ENCODE data around the gene ZNF454.

ZNF454 gene

GRCh38 chr5:178988436-178989220 lies 47.6 kb downstream of the ZNF454 start:
- Histone ChIP-seq H3K9me2 (replicated peaks; ENCODE audit: low read depth, low read length) (no peaks in the 10 kb centered on the region), H3K9me3 (ENCODE audit: insufficient read depth, low read depth, low read length) (no peaks in the 10 kb centered on the region)

GRCh38 chr5:178989311-178989710 lies 48.3 kb downstream of the ZNF454 start:
- TF ChIP-seq CTCF (conservative IDR thresholded peaks at IDR 0.05; ENCODE audit: low read length) = no peak
- no peak for TF ChIP-seq EZH2phosphoT487 (IDR thresholded peaks at IDR 0.05; ENCODE audit: borderline replicate concordance)
- H3K9ac ChIP-seq (ENCODE audit: low read depth, low read length, poor library complexity, severe bottlenecking) = no peak overlapping the region
- no peaks in the 10 kb centered on the region for H3F3A ChIP-seq (ENCODE audit: low read depth)
- H2AFZ ChIP-seq (ENCODE audit: low read length) = no peak overlapping the region
- no peaks in the 10 kb centered on the region for H3K79me2 ChIP-seq (ENCODE audit: insufficient read depth, low read length)
- H4K20me1 ChIP-seq (ENCODE audit: insufficient read depth, low read length, poor library complexity, severe bottlenecking) = no peaks in the 10 kb centered on the region
- H3K9me2 ChIP-seq (replicated peaks; ENCODE audit: low read depth, low read length) = no peaks in the 10 kb centered on the region
- no peak overlapping the region for H3K4me3 ChIP-seq (ENCODE audit: low read length, poor library complexity, severe bottlenecking)
- no peak overlapping the region for H3K4me2 ChIP-seq (ENCODE audit: low read depth, low read length, poor library complexity, severe bottlenecking)
- no peaks in the 10 kb centered on the region for H3K36me3 ChIP-seq (ENCODE audit: insufficient read depth, low read length)
- H3K27me3 ChIP-seq (ENCODE audit: insufficient read depth, low read length, poor library complexity, severe bottlenecking) = no peaks in the 10 kb centered on the region
- H3K4me1 ChIP-seq (ENCODE audit: insufficient read depth, low read length, poor library complexity, severe bottlenecking) = no peaks in the 10 kb centered on the region
- H3K9me3 ChIP-seq (ENCODE audit: insufficient read depth, low read depth, low read length) = no peaks in the 10 kb centered on the region

More at GRCh38 chr5:178988436-178989220, 47.6 kb downstream of the ZNF454 start:
- no peak for TF ChIP-seq EZH2phosphoT487 (IDR thresholded peaks at IDR 0.05; ENCODE audit: borderline replicate concordance)
- no peak for TF ChIP-seq CTCF (conservative IDR thresholded peaks at IDR 0.05; ENCODE audit: low read length)
- H3F3A ChIP-seq (ENCODE audit: low read depth) = no peaks in the 10 kb centered on the region
- no peaks in the 10 kb centered on the region for H3K4me1 ChIP-seq (ENCODE audit: insufficient read depth, low read length, poor library complexity, severe bottlenecking)
- H3K27me3 ChIP-seq (ENCODE audit: insufficient read depth, low read length, poor library complexity, severe bottlenecking) = no peaks in the 10 kb centered on the region
- no peaks in the 10 kb centered on the region for H3K79me2 ChIP-seq (ENCODE audit: insufficient read depth, low read length)
- H4K20me1 ChIP-seq (ENCODE audit: insufficient read depth, low read length, poor library complexity, severe bottlenecking) = no peaks in the 10 kb centered on the region
- no peaks in the 10 kb centered on the region for H3K36me3 ChIP-seq (ENCODE audit: insufficient read depth, low read length)
- no peak overlapping the region for H2AFZ ChIP-seq (ENCODE audit: low read length)
- H3K4me2 ChIP-seq (ENCODE audit: low read depth, low read length, poor library complexity, severe bottlenecking) = no peak overlapping the region
- no peak overlapping the region for H3K9ac ChIP-seq (ENCODE audit: low read depth, low read length, poor library complexity, severe bottlenecking)
- no peak overlapping the region for H3K4me3 ChIP-seq (ENCODE audit: low read length, poor library complexity, severe bottlenecking)

GRCh38 chr5:178990491-178990890 lies 49.5 kb downstream of the ZNF454 start:
- no peak overlapping the region for H3K4me3 ChIP-seq (ENCODE audit: low read length, poor library complexity, severe bottlenecking)
- H4K20me1 ChIP-seq (ENCODE audit: insufficient read depth, low read length, poor library complexity, severe bottlenecking) = no peaks in the 10 kb centered on the region
- H3K9me2 ChIP-seq (replicated peaks; ENCODE audit: low read depth, low read length) = no peaks in the 10 kb centered on the region
- H3K27me3 ChIP-seq (ENCODE audit: insufficient read depth, low read length, poor library complexity, severe bottlenecking) = no peaks in the 10 kb centered on the region
- no peak overlapping the region for H2AFZ ChIP-seq (ENCODE audit: low read length)
- no peaks in the 10 kb centered on the region for H3K9me3 ChIP-seq (ENCODE audit: insufficient read depth, low read depth, low read length)
- no peak overlapping the region for H3K9ac ChIP-seq (ENCODE audit: low read depth, low read length, poor library complexity, severe bottlenecking)
- H3K4me1 ChIP-seq (ENCODE audit: insufficient read depth, low read length, poor library complexity, severe bottlenecking) = no peaks in the 10 kb centered on the region
- no peak overlapping the region for H3K4me2 ChIP-seq (ENCODE audit: low read depth, low read length, poor library complexity, severe bottlenecking)
- no peaks in the 10 kb centered on the region for H3F3A ChIP-seq (ENCODE audit: low read depth)
- no peak for TF ChIP-seq EZH2phosphoT487 (IDR thresholded peaks at IDR 0.05; ENCODE audit: borderline replicate concordance)
- TF ChIP-seq CTCF (conservative IDR thresholded peaks at IDR 0.05; ENCODE audit: low read length) = no peak
- H3K36me3 ChIP-seq (ENCODE audit: insufficient read depth, low read length) = no peaks in the 10 kb centered on the region
- no peaks in the 10 kb centered on the region for H3K79me2 ChIP-seq (ENCODE audit: insufficient read depth, low read length)

All from Loucy (cell line).